ENCODE data around the gene GOSR1. TPM values are rescaled to one million over a fixed set of nuclear protein-coding genes. Genes with fewer than 3 reads are reported as not detected.

GOSR1 gene
- total RNA-seq, 6 experiments from 2014 or later, result 20.0 to 33.7 (median 27.1) TPM

DNA sequence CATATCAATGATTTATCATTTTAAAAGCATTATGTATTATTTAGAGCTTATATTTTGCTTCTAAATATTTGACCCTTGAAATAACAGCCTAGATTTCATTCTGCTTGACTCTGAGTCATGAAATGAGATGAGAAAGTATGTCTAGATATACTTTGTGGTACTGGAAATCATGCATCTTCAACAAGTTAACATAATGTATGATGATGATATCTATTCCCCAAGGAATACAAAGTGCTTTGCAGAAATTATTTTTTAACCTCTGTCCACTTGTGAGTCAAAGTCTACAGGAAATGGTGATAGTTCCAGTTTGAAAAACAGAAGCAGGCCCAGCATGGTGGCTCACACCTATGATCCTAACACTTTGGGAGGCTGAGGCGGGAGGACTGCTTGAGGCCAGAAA is 36.1 kb downstream of the GOSR1 start:
- peaks cover 0 to 6% (median 3%) of the 10 kb centered on the region in 4 donors for H3K36me3 ChIP-seq
- intact Hi-C loops (cut with DNase I), result no loop called here
- no peaks in the 10 kb centered on the region for H3K27me3 ChIP-seq

DNA sequence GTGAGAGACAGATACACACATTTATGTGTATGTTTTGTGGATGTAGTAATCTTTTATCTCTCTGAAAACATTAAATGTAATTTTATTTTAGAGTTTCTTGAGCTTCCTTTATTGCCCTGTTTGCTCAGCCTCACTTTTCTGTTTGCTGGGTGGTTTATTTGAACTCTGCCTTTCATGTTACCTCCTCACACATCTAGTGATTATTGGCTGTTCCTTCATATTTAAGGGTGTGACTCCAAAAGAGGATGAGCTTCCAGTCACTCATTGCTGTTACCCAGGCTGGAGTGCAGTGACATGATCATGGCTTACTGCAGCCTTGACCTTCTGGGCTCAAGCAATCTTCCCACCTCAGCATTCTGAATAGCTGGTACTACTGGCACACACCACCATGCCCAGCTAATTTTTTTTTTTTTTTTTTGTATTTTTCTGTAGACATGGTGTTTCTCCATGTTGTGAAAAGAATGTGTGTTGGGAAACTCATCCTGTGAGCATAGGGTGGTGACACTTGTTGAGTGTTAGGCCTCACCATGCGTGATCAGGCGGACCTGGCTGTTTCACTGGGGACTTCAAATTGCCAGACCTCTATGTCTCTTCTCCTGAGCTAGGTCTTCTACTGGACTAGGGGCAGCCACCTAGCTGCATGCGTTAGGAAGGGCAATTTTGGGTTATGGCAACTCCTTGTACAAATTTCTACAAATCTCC is 37.8 kb downstream of the GOSR1 start:
- no peaks in the 10 kb centered on the region for H3K4me1 ChIP-seq
- 100% methylated on average over 3 of the region's 3 CpGs for WGBS (ENCODE audit: insufficient coverage, low coverage, low lambda C conversion rate, missing lambda C conversion rate)
- H3K36me3 ChIP-seq, result peaks cover 0 to 6% (median 4%) of the 10 kb centered on the region in 4 donors
- TF ChIP-seq, protein P1, sequence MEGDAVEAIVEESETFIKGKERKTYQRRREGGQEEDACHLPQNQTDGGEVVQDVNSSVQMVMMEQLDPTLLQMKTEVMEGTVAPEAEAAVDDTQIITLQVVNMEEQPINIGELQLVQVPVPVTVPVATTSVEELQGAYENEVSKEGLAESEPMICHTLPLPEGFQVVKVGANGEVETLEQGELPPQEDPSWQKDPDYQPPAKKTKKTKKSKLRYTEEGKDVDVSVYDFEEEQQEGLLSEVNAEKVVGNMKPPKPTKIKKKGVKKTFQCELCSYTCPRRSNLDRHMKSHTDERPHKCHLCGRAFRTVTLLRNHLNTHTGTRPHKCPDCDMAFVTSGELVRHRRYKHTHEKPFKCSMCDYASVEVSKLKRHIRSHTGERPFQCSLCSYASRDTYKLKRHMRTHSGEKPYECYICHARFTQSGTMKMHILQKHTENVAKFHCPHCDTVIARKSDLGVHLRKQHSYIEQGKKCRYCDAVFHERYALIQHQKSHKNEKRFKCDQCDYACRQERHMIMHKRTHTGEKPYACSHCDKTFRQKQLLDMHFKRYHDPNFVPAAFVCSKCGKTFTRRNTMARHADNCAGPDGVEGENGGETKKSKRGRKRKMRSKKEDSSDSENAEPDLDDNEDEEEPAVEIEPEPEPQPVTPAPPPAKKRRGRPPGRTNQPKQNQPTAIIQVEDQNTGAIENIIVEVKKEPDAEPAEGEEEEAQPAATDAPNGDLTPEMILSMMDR (IDR thresholded peaks at IDR 0.05), result no peak
- no peak for TF ChIP-seq POLR2A (IDR thresholded peaks at IDR 0.05)
- no peak overlapping the region for H3K4me3 ChIP-seq
- no peak overlapping the region for H3K27ac ChIP-seq
- DNase-seq (no peak), ATAC-seq (no peak)
- H3K27me3 ChIP-seq, result no peaks in the 10 kb centered on the region
- no peaks in the 10 kb centered on the region for H3K9me3 ChIP-seq
- intact Hi-C loops (cut with DNase I), result no loop called here

More for the DNA sequence above, 36.1 kb downstream of the GOSR1 start:
- Histone ChIP-seq H3K4me3 (no peak overlapping the region), H3K9me3 (no peaks in the 10 kb centered on the region), H3K27ac (no peak overlapping the region), H3K4me1 (no peaks in the 10 kb centered on the region)
- TF ChIP-seq, protein P1 (IDR thresholded peaks at IDR 0.05), result no peak
- no peak for TF ChIP-seq POLR2A (IDR thresholded peaks at IDR 0.05)
- DNase-seq, result no peak
- 100% methylated on average over 1 of the region's 1 CpG for WGBS (ENCODE audit: insufficient coverage, low coverage, low lambda C conversion rate, missing lambda C conversion rate)
- no peak for ATAC-seq

DNA sequence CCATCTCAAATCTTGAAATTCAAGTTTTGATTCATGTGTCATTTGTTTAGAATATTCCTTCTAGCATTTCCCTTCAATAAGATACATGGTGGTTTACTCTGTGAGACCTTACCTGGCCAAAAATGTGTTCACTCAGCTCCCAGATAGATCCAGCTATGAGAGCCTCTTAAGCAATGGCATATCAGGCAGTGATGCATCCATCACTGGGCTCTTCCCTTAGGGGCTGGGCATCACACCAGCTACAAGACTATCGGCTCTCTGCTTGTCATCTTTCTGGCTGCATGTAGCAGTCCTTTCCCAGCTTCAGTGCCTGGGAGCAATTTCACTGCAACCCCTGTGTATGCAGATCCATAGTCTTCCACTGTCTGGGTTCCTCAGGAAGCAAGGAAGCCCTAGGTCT is 40.6 kb downstream of the GOSR1 start:
- no peak for TF ChIP-seq POLR2A (IDR thresholded peaks at IDR 0.05)
- TF ChIP-seq, protein P1 (IDR thresholded peaks at IDR 0.05), result no peak
- DNase-seq, result no peak
- WGBS (ENCODE audit: insufficient coverage, low coverage, low lambda C conversion rate, missing lambda C conversion rate), result no CpG with 5 or more reads among the region's 1 CpG
- intact Hi-C loops (cut with DNase I), result no loop called here
- ATAC-seq, result no peak
- no peaks in the 10 kb centered on the region for H3K9me3 ChIP-seq
- no peaks in the 10 kb centered on the region for H3K27me3 ChIP-seq
- H3K27ac ChIP-seq, result no peak overlapping the region
- no peaks in the 10 kb centered on the region for H3K4me1 ChIP-seq
- no peak overlapping the region for H3K4me3 ChIP-seq
- peaks cover 5 to 23% (median 10%) of the 10 kb centered on the region in 4 donors for H3K36me3 ChIP-seq

DNA sequence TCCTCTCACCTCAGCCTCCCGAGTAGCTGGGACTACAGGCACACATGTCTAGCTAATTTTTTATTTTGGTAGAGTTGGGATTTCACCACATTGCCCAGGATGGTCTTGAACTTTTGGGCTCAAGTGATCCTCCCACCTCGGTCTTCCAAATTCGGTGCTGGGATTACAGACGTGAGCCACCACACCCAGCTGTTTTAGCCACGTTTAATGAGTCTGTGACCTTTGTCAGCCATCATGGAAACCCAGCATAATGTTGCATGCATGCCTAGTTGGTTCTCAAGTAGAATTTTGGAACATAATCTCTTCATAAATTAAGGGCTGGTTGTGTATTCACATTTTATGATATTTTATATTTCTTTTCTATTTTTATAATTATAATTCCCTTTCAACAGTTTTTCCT is 42.0 kb downstream of the GOSR1 start:
- H3K4me3 ChIP-seq, result no peak overlapping the region
- no peak for DNase-seq
- peaks cover 5 to 17% (median 8%) of the 10 kb centered on the region in 4 donors for H3K36me3 ChIP-seq
- H3K4me1 ChIP-seq, result no peaks in the 10 kb centered on the region
- TF ChIP-seq POLR2A (IDR thresholded peaks at IDR 0.05), result no peak
- TF ChIP-seq, protein P1 (IDR thresholded peaks at IDR 0.05), result no peak
- H3K27ac ChIP-seq, result no peak overlapping the region
- no peaks in the 10 kb centered on the region for H3K27me3 ChIP-seq
- WGBS (ENCODE audit: insufficient coverage, low coverage, low lambda C conversion rate, missing lambda C conversion rate), result 80% methylated on average over 5 of the region's 5 CpGs
- ATAC-seq, result no peak
- intact Hi-C loops (cut with DNase I), result no loop called here
- no peaks in the 10 kb centered on the region for H3K9me3 ChIP-seq

Data from right lobe of liver (tissue), 6 donors.